Measurements from ENCODE around the gene GRAP2. TPM values are rescaled to one million over a fixed set of nuclear protein-coding genes. Genes with fewer than 3 reads are reported as not detected.

The GRAP2 gene
- polyA plus RNA-seq, 3 donors = 0.05 to 4.2 (median 0.97) TPM

DNA sequence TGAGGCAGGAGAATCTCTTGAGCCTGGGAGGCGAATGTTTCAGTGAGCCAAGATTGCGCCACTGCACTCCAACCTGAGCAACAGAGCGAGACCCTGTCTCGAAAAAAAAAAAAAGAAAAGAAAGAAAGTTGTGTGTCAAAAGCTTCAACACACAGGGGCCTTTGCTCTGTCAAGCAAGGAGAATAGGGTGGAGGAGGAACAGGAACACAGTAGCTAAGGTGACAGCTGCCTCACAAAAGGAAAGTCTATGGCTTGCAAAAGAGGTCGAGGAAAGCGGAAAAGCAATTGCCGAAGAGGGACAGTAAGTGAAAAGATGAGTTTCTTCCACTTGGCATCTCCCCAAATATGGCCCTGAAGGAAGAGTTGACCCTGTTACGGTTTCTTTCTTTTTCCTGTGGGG is 32.9 kb downstream of the GRAP2 start:
- Histone ChIP-seq H3K4me1 (ENCODE audit: control insufficient read depth in 1 of 2, insufficient read depth in 2 of 2, low read length in 2 of 2) (peaks cover 15 to 27% of the 10 kb centered on the region in 2 donors), H3K9me3 (replicated peaks in 1 of 2; ENCODE audit: control insufficient read depth in 1 of 2, insufficient read depth in 1 of 2, low read length in 2 of 2) (no peaks in the 10 kb centered on the region), H3K27me3 (ENCODE audit: control insufficient read depth in 2 of 2, insufficient read depth in 2 of 2, low read length in 2 of 2) (peaks cover 4 to 14% of the 10 kb centered on the region in 2 donors), H3K9ac (ENCODE audit: insufficient read depth, low read length, poor library complexity, severe bottlenecking) (no peak overlapping the region), H3K4me2 (replicated peaks; ENCODE audit: extremely low read depth, low read length, poor library complexity, severe bottlenecking) (no peak overlapping the region), H3K27ac (ENCODE audit: low read depth in 1 of 2, low read length in 2 of 2) (no peak overlapping the region), H4K20me1 (ENCODE audit: insufficient read depth, low read length) (no peaks in the 10 kb centered on the region), H3K4me3 (replicated peaks in 1 of 3; ENCODE audit: low read depth in 2 of 3, low read length in 3 of 3) (no peak overlapping the region), H2AFZ (ENCODE audit: insufficient read depth, low read depth, low read length, poor library complexity, severe bottlenecking) (no peak overlapping the region), H3K36me3 (replicated peaks in 1 of 2; ENCODE audit: control insufficient read depth in 1 of 2, insufficient read depth in 2 of 2, low read length in 2 of 2) (no peaks in the 10 kb centered on the region), H3K79me2 (ENCODE audit: insufficient read depth, low read length) (no peaks in the 10 kb centered on the region)
- no peaks in the 10 kb centered on the region for H3K9me3 Mint-ChIP-seq
- DNase-seq = no peak
- intact Hi-C loops (cut with micrococcal nuclease) = loop anchor here in 1 of 2 donors (10.0 kb wide), 1 partner anchor 61 kb away; the partner anchor contains the start of gene FAM83F
- H3K4me1 Mint-ChIP-seq = peaks cover 21% of the 10 kb centered on the region
- TF ChIP-seq, protein P1, sequence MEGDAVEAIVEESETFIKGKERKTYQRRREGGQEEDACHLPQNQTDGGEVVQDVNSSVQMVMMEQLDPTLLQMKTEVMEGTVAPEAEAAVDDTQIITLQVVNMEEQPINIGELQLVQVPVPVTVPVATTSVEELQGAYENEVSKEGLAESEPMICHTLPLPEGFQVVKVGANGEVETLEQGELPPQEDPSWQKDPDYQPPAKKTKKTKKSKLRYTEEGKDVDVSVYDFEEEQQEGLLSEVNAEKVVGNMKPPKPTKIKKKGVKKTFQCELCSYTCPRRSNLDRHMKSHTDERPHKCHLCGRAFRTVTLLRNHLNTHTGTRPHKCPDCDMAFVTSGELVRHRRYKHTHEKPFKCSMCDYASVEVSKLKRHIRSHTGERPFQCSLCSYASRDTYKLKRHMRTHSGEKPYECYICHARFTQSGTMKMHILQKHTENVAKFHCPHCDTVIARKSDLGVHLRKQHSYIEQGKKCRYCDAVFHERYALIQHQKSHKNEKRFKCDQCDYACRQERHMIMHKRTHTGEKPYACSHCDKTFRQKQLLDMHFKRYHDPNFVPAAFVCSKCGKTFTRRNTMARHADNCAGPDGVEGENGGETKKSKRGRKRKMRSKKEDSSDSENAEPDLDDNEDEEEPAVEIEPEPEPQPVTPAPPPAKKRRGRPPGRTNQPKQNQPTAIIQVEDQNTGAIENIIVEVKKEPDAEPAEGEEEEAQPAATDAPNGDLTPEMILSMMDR (IDR thresholded peaks at IDR 0.05) = no peak
- WGBS (ENCODE audit: insufficient coverage) = no CpG with 5 or more reads among the region's 8 CpGs
- H3K4me3 Mint-ChIP-seq = no peak overlapping the region
- no peaks in the 10 kb centered on the region for H3K36me3 Mint-ChIP-seq
- H3K27ac Mint-ChIP-seq = peak overlapping the region in 1 of 7 donors; percentile 32
- H3K27me3 Mint-ChIP-seq (ENCODE audit: low read depth in 3 of 3) = peaks cover 22 to 28% (median 24%) of the 10 kb centered on the region in 3 donors

- H3K27ac ChIP-seq (ENCODE audit: low read depth in 1 of 2, low read length in 2 of 2) = no peak overlapping the region
- no peak for DNase-seq
Observed at GRCh38 chr22:39935116-39935515, 34.2 kb downstream of the GRAP2 start.

More at GRCh38 chr22:39935116-39935515, 34.2 kb downstream of the GRAP2 start:
- no peaks in the 10 kb centered on the region for H4K20me1 ChIP-seq (ENCODE audit: insufficient read depth, low read length)
- peaks cover 8 to 18% of the 10 kb centered on the region in 2 donors for H3K4me1 ChIP-seq (ENCODE audit: control insufficient read depth in 1 of 2, insufficient read depth in 2 of 2, low read length in 2 of 2)
- Mint-ChIP-seq H3K36me3 (no peaks in the 10 kb centered on the region), H3K4me1 (peaks cover 21% of the 10 kb centered on the region), H3K27ac (no peak overlapping the region), H3K4me3 (peak overlapping the region in 1 of 2 donors; percentile 46), H3K27me3 (ENCODE audit: low read depth in 3 of 3) (peaks cover 22 to 33% (median 24%) of the 10 kb centered on the region in 3 donors), H3K9me3 (no peaks in the 10 kb centered on the region)
- no peak overlapping the region for H3K4me2 ChIP-seq (replicated peaks; ENCODE audit: extremely low read depth, low read length, poor library complexity, severe bottlenecking)
- H3K79me2 ChIP-seq (ENCODE audit: insufficient read depth, low read length) = no peaks in the 10 kb centered on the region
- no CpG with 5 or more reads among the region's 4 CpGs for WGBS (ENCODE audit: insufficient coverage)
- no peak overlapping the region for H2AFZ ChIP-seq (ENCODE audit: insufficient read depth, low read depth, low read length, poor library complexity, severe bottlenecking)
- TF ChIP-seq, protein P1 (IDR thresholded peaks at IDR 0.05) = no peak
- peaks cover 4 to 16% of the 10 kb centered on the region in 2 donors for H3K27me3 ChIP-seq (ENCODE audit: control insufficient read depth in 2 of 2, insufficient read depth in 2 of 2, low read length in 2 of 2)
- H3K9me3 ChIP-seq (replicated peaks in 1 of 2; ENCODE audit: control insufficient read depth in 1 of 2, insufficient read depth in 1 of 2, low read length in 2 of 2) = no peaks in the 10 kb centered on the region
- no peak overlapping the region for H3K4me3 ChIP-seq (replicated peaks in 1 of 3; ENCODE audit: low read depth in 2 of 3, low read length in 3 of 3)
- no peaks in the 10 kb centered on the region for H3K36me3 ChIP-seq (replicated peaks in 1 of 2; ENCODE audit: control insufficient read depth in 1 of 2, insufficient read depth in 2 of 2, low read length in 2 of 2)
- no peak overlapping the region for H3K9ac ChIP-seq (ENCODE audit: insufficient read depth, low read length, poor library complexity, severe bottlenecking)
- intact Hi-C loops (cut with micrococcal nuclease) = loop anchor here in 1 of 2 donors (10.0 kb wide), 1 partner anchor 60 kb away; the partner anchor contains the start of gene FAM83F

Data from CD14-positive monocyte (primary cell).